ENCODE measurements around the gene SMKR1. TPM values are rescaled to one million over a fixed set of nuclear protein-coding genes. Genes with fewer than 3 reads are reported as not detected.
"Not testable (repeated sequence)": the region's sequence is repeated elsewhere in the genome, so short reads cannot be mapped to it uniquely, and the experiment has no call there.

The SMKR1 gene
- 1 to 10 TPM in 1 of 12 donors, under 1 TPM in 6, not detected in 5; 0.15 to 1.1 (median 0.73) TPM for polyA plus RNA-seq (ENCODE audit: insufficient read length in 12 of 12)
- long read RNA-seq, donor 1 = 0 reads
- long read RNA-seq, donor 2 = 0 reads
- long read RNA-seq, donor 3 = 0 reads
- long read RNA-seq, donor 4 = 0 reads
- long read RNA-seq, donor 5 = 0 reads
- long read RNA-seq, donor 6, partial matches to known transcripts = 0 of 1 reads
- long read RNA-seq, donor 6, other reads (novel, unspliced or antisense) = 0 of 1 reads
- long read RNA-seq, donor 7 = 0 reads
- long read RNA-seq, donor 8 = 0 reads
- long read RNA-seq, donor 9 = 0 reads
- long read RNA-seq, donor 10 = 0 reads
- long read RNA-seq, donor 11 = 0 reads

- DNase-seq = peak; percentile 54
These were observed at the start of gene SMKR1 for GRCh38 chr7:129501760-129502707. SMKR1 (plus strand) TSS chr7:129502531; CDS start chr7:129502825, 294 bp downstream.

GRCh38 chr7:129452589-129453231 is 49.6 kb upstream of the SMKR1 start:
- DNase-seq = no peak

GRCh38 chr7:129453510-129454248 is 48.7 kb upstream of the SMKR1 start:
- DNase-seq = no peak

GRCh38 chr7:129454249-129454551 is 48.1 kb upstream of the SMKR1 start:
- no peak for DNase-seq

- no peak for DNase-seq
These were observed 45.9 kb upstream of the SMKR1 start for GRCh38 chr7:129456421-129456820.

GRCh38 chr7:129457101-129457500 is 45.2 kb upstream of the SMKR1 start:
- DNase-seq = no peak

- DNase-seq = no peak
These were observed 44.2 kb upstream of the SMKR1 start for GRCh38 chr7:129458171-129458570.

GRCh38 chr7:129461809-129462208 is 40.5 kb upstream of the SMKR1 start:
- DNase-seq = no peak

- no peak for DNase-seq
These were observed 39.9 kb upstream of the SMKR1 start for GRCh38 chr7:129462420-129462819.

GRCh38 chr7:129464194-129464593 is 38.1 kb upstream of the SMKR1 start:
- no peak for DNase-seq

- DNase-seq = no peak
These were observed 37.3 kb upstream of the SMKR1 start for GRCh38 chr7:129465080-129465479.

GRCh38 chr7:129466796-129467195 is 35.5 kb upstream of the SMKR1 start:
- peak; percentile 20 for DNase-seq

- no peak for DNase-seq
These were observed 34.2 kb upstream of the SMKR1 start for GRCh38 chr7:129468087-129468486.

- DNase-seq = no peak
These were observed 33.8 kb upstream of the SMKR1 start for GRCh38 chr7:129468547-129468946.

GRCh38 chr7:129469930-129470329 is 32.4 kb upstream of the SMKR1 start:
- DNase-seq = no peak

GRCh38 chr7:129470411-129470810 is 31.9 kb upstream of the SMKR1 start:
- no peak for DNase-seq

- no peak for DNase-seq
These were observed 30.9 kb upstream of the SMKR1 start for GRCh38 chr7:129471402-129471827.

GRCh38 chr7:129475931-129476330 is 26.4 kb upstream of the SMKR1 start:
- not testable (repeated sequence) for DNase-seq

- DNase-seq = not testable (repeated sequence)
These were observed 25.9 kb upstream of the SMKR1 start for GRCh38 chr7:129476398-129476797.

GRCh38 chr7:129479831-129480230 is 22.5 kb upstream of the SMKR1 start:
- no peak for DNase-seq

- DNase-seq = no peak
These were observed 21.5 kb upstream of the SMKR1 start for GRCh38 chr7:129480674-129481363.

Data from muscle of arm (tissue), 14 donors.